Measurements from ENCODE around the gene CAMTA1.

Gene CAMTA1

GRCh38 chr1:7675431-7676273 is 890.4 kb downstream of the CAMTA1 start:
- H3K27me3 ChIP-seq (ENCODE audit: control insufficient read depth, insufficient read depth, low read length): peaks cover 26% of the 10 kb centered on the region

GRCh38 chr1:7676274-7676945 is 891.2 kb downstream of the CAMTA1 start:
- H3K4me3 ChIP-seq (ENCODE audit: low read depth, low read length): no peak overlapping the region
- H3K9ac ChIP-seq (ENCODE audit: low read depth, low read length): no peak overlapping the region
- no peak overlapping the region for H3K27ac ChIP-seq (ENCODE audit: low read depth, low read length)
- H3K9me3 ChIP-seq (ENCODE audit: control insufficient read depth, insufficient read depth, low read length): no peaks in the 10 kb centered on the region
- H3K36me3 ChIP-seq (ENCODE audit: control insufficient read depth, insufficient read depth, low read length): no peaks in the 10 kb centered on the region
- H3K27me3 ChIP-seq (ENCODE audit: control insufficient read depth, insufficient read depth, low read length): peaks cover 33% of the 10 kb centered on the region
- peaks cover 5% of the 10 kb centered on the region; the same call in 1 of the 2 replicates for H3K4me1 ChIP-seq (ENCODE audit: control insufficient read depth, insufficient read depth, low read length)

More at GRCh38 chr1:7675431-7676273, 890.4 kb downstream of the CAMTA1 start:
- no peaks in the 10 kb centered on the region for H3K9me3 ChIP-seq (ENCODE audit: control insufficient read depth, insufficient read depth, low read length)
- no peak overlapping the region for H3K9ac ChIP-seq (ENCODE audit: low read depth, low read length)
- no peaks in the 10 kb centered on the region for H3K36me3 ChIP-seq (ENCODE audit: control insufficient read depth, insufficient read depth, low read length)
- H3K4me1 ChIP-seq (ENCODE audit: control insufficient read depth, insufficient read depth, low read length): peaks cover 5% of the 10 kb centered on the region; the same call in 1 of the 2 replicates
- H3K4me3 ChIP-seq (ENCODE audit: low read depth, low read length): no peak overlapping the region
- no peak overlapping the region for H3K27ac ChIP-seq (ENCODE audit: low read depth, low read length)

GRCh38 chr1:7677111-7677510 is 891.9 kb downstream of the CAMTA1 start:
- no peaks in the 10 kb centered on the region for H3K36me3 ChIP-seq (ENCODE audit: control insufficient read depth, insufficient read depth, low read length)
- H3K27ac ChIP-seq (ENCODE audit: low read depth, low read length): no peak overlapping the region
- H3K9ac ChIP-seq (ENCODE audit: low read depth, low read length): no peak overlapping the region
- H3K4me3 ChIP-seq (ENCODE audit: low read depth, low read length): no peak overlapping the region
- peaks cover 35% of the 10 kb centered on the region for H3K27me3 ChIP-seq (ENCODE audit: control insufficient read depth, insufficient read depth, low read length)
- no peaks in the 10 kb centered on the region for H3K9me3 ChIP-seq (ENCODE audit: control insufficient read depth, insufficient read depth, low read length)
- H3K4me1 ChIP-seq (ENCODE audit: control insufficient read depth, insufficient read depth, low read length): peaks cover 5% of the 10 kb centered on the region; the same call in 1 of the 2 replicates

- H3K9ac ChIP-seq (ENCODE audit: low read depth, low read length): no peak overlapping the region
- no peak overlapping the region for H3K4me3 ChIP-seq (ENCODE audit: low read depth, low read length)
- H3K27ac ChIP-seq (ENCODE audit: low read depth, low read length): no peak overlapping the region
- peaks cover 5% of the 10 kb centered on the region; the same call in 1 of the 2 replicates for H3K4me1 ChIP-seq (ENCODE audit: control insufficient read depth, insufficient read depth, low read length)
- peaks cover 35% of the 10 kb centered on the region for H3K27me3 ChIP-seq (ENCODE audit: control insufficient read depth, insufficient read depth, low read length)
- no peaks in the 10 kb centered on the region for H3K36me3 ChIP-seq (ENCODE audit: control insufficient read depth, insufficient read depth, low read length)
- no peaks in the 10 kb centered on the region for H3K9me3 ChIP-seq (ENCODE audit: control insufficient read depth, insufficient read depth, low read length)
These were observed 892.6 kb downstream of the CAMTA1 start for GRCh38 chr1:7677815-7678214.

GRCh38 chr1:7678491-7679158 is 893.4 kb downstream of the CAMTA1 start:
- H3K9me3 ChIP-seq (ENCODE audit: control insufficient read depth, insufficient read depth, low read length): no peaks in the 10 kb centered on the region
- H3K4me3 ChIP-seq (ENCODE audit: low read depth, low read length): no peak overlapping the region
- no peaks in the 10 kb centered on the region for H3K36me3 ChIP-seq (ENCODE audit: control insufficient read depth, insufficient read depth, low read length)
- peaks cover 5% of the 10 kb centered on the region; the same call in 1 of the 2 replicates for H3K4me1 ChIP-seq (ENCODE audit: control insufficient read depth, insufficient read depth, low read length)
- H3K27me3 ChIP-seq (ENCODE audit: control insufficient read depth, insufficient read depth, low read length): peaks cover 35% of the 10 kb centered on the region
- no peak overlapping the region for H3K9ac ChIP-seq (ENCODE audit: low read depth, low read length)
- H3K27ac ChIP-seq (ENCODE audit: low read depth, low read length): no peak overlapping the region

- Histone ChIP-seq H3K9me3 (ENCODE audit: control insufficient read depth, insufficient read depth, low read length) (no peaks in the 10 kb centered on the region), H3K4me3 (ENCODE audit: low read depth, low read length) (peak overlapping the region; percentile 68; the same call in 1 of the 2 replicates), H3K36me3 (ENCODE audit: control insufficient read depth, insufficient read depth, low read length) (no peaks in the 10 kb centered on the region), H3K27me3 (ENCODE audit: control insufficient read depth, insufficient read depth, low read length) (peaks cover 35% of the 10 kb centered on the region), H3K9ac (ENCODE audit: low read depth, low read length) (no peak overlapping the region), H3K4me1 (ENCODE audit: control insufficient read depth, insufficient read depth, low read length) (peaks cover 5% of the 10 kb centered on the region; the same call in 1 of the 2 replicates), H3K27ac (ENCODE audit: low read depth, low read length) (no peak overlapping the region)
These were observed 894.1 kb downstream of the CAMTA1 start for GRCh38 chr1:7679159-7679872.

- peak overlapping the region; percentile 68 for H3K4me3 ChIP-seq (ENCODE audit: low read depth, low read length)
- H3K4me1 ChIP-seq (ENCODE audit: control insufficient read depth, insufficient read depth, low read length): peaks cover 5% of the 10 kb centered on the region; the same call in 1 of the 2 replicates
- H3K36me3 ChIP-seq (ENCODE audit: control insufficient read depth, insufficient read depth, low read length): no peaks in the 10 kb centered on the region
- peak overlapping the region; percentile 63; the same call in 1 of the 2 replicates for H3K9ac ChIP-seq (ENCODE audit: low read depth, low read length)
- no peak overlapping the region for H3K27ac ChIP-seq (ENCODE audit: low read depth, low read length)
- peaks cover 35% of the 10 kb centered on the region for H3K27me3 ChIP-seq (ENCODE audit: control insufficient read depth, insufficient read depth, low read length)
- H3K9me3 ChIP-seq (ENCODE audit: control insufficient read depth, insufficient read depth, low read length): no peaks in the 10 kb centered on the region
These were observed 894.6 kb downstream of the CAMTA1 start for GRCh38 chr1:7679873-7680206.

GRCh38 chr1:7680207-7680954 is 895.1 kb downstream of the CAMTA1 start:
- no peaks in the 10 kb centered on the region for H3K36me3 ChIP-seq (ENCODE audit: control insufficient read depth, insufficient read depth, low read length)
- peaks cover 35% of the 10 kb centered on the region for H3K27me3 ChIP-seq (ENCODE audit: control insufficient read depth, insufficient read depth, low read length)
- peaks cover 5% of the 10 kb centered on the region; the same call in 1 of the 2 replicates for H3K4me1 ChIP-seq (ENCODE audit: control insufficient read depth, insufficient read depth, low read length)
- H3K9me3 ChIP-seq (ENCODE audit: control insufficient read depth, insufficient read depth, low read length): no peaks in the 10 kb centered on the region
- H3K9ac ChIP-seq (ENCODE audit: low read depth, low read length): peak overlapping the region; percentile 63
- H3K4me3 ChIP-seq (ENCODE audit: low read depth, low read length): peak overlapping the region; percentile 68
- H3K27ac ChIP-seq (ENCODE audit: low read depth, low read length): no peak overlapping the region

GRCh38 chr1:7680955-7681268 is 895.7 kb downstream of the CAMTA1 start:
- Histone ChIP-seq H3K27ac (ENCODE audit: low read depth, low read length) (no peak overlapping the region), H3K36me3 (ENCODE audit: control insufficient read depth, insufficient read depth, low read length) (no peaks in the 10 kb centered on the region), H3K4me3 (ENCODE audit: low read depth, low read length) (peak overlapping the region; percentile 68), H3K9ac (ENCODE audit: low read depth, low read length) (peak overlapping the region; percentile 63; the same call in 1 of the 2 replicates), H3K4me1 (ENCODE audit: control insufficient read depth, insufficient read depth, low read length) (peaks cover 5% of the 10 kb centered on the region; the same call in 1 of the 2 replicates), H3K9me3 (ENCODE audit: control insufficient read depth, insufficient read depth, low read length) (no peaks in the 10 kb centered on the region), H3K27me3 (ENCODE audit: control insufficient read depth, insufficient read depth, low read length) (peaks cover 35% of the 10 kb centered on the region)

GRCh38 chr1:7681401-7681800 is 896.1 kb downstream of the CAMTA1 start:
- Histone ChIP-seq H3K27ac (ENCODE audit: low read depth, low read length) (no peak overlapping the region), H3K4me3 (ENCODE audit: low read depth, low read length) (no peak overlapping the region), H3K4me1 (ENCODE audit: control insufficient read depth, insufficient read depth, low read length) (peaks cover 5% of the 10 kb centered on the region; the same call in 1 of the 2 replicates), H3K9ac (ENCODE audit: low read depth, low read length) (no peak overlapping the region), H3K36me3 (ENCODE audit: control insufficient read depth, insufficient read depth, low read length) (no peaks in the 10 kb centered on the region), H3K9me3 (ENCODE audit: control insufficient read depth, insufficient read depth, low read length) (no peaks in the 10 kb centered on the region), H3K27me3 (ENCODE audit: control insufficient read depth, insufficient read depth, low read length) (peaks cover 35% of the 10 kb centered on the region)

Measured in HUES48 (cell line).